Spinal cord (tissue), 10 donors: ENCODE results near the gene CFD. TPM values are rescaled to one million over a fixed set of nuclear protein-coding genes. Genes with fewer than 3 reads are reported as not detected.
"Not testable (repeated sequence)": the region's sequence is repeated elsewhere in the genome, so short reads cannot be mapped to it uniquely, and the experiment has no call there.

Source experiments
- DNase-seq, 6 donors: peaks; one replicate each; pipeline versions ENCODE4 v3.0.0 to v3.0.0-alpha.2; 2013 to 2015; ENCODE audit warnings: low spot score in 6 of 6, low read depth in 4 of 6
- H3K27ac ChIP-seq: one replicate; pipeline ENCODE4 v1.5.1; 2013; ENCODE audit warnings: low read depth, low read length, control low read depth
- H3K27me3 ChIP-seq: one replicate; pipeline ENCODE4 v1.6.1; 2013; ENCODE audit warnings: low read length; ENCODE audit not compliant: control insufficient read depth, insufficient read depth
- H3K36me3 ChIP-seq: one replicate; pipeline ENCODE4 v1.6.1; 2013; ENCODE audit warnings: low read length; ENCODE audit not compliant: control insufficient read depth, insufficient read depth
- H3K4me1 ChIP-seq: one replicate; pipeline ENCODE4 v1.6.1; 2013; ENCODE audit warnings: low read length; ENCODE audit not compliant: control insufficient read depth, insufficient read depth
- H3K4me3 ChIP-seq: one replicate; pipeline ENCODE4 v1.5.1; 2013; ENCODE audit warnings: low read depth, low read length, control low read depth
- H3K9me3 ChIP-seq: one replicate; pipeline ENCODE4 v1.6.1; 2013; ENCODE audit warnings: low read length; ENCODE audit not compliant: control insufficient read depth, insufficient read depth
- WGBS: methylation state at CpG from one replicate; pipeline ENCODE4 v1.1.5; 2013; ENCODE audit warnings: missing lambda C conversion rate; ENCODE audit not compliant: insufficient coverage; 5-methylcytosine and 5-hydroxymethylcytosine counted together
- polyA plus RNA-seq, 2 donors: library from polyadenylated mRNA; unstranded; fragments of 120-200 nt; gene quantifications; one replicate each; pipeline ENCODE4 v1.2.1, GENCODE V29; 2013; ENCODE audit not compliant: insufficient read length in 2 of 2
- total RNA-seq, 2 donors: library from RNA; depleted of rRNA in 1 of 2; stranded (reverse); fragments of 120-200 nt in 1 of 2; fragments of >200 nt in 1 of 2; gene quantifications; one replicate each; pipeline versions ENCODE4 v1.2.3 to v1.2.4, GENCODE V29; 2013 to 2014
- donor health status: healthy.

The CFD gene
- total and polyA plus RNA-seq, 4 donors = 2.8 to 6.5 (median 4.6) TPM

- no peak for DNase-seq
- Histone ChIP-seq H3K36me3 (no peaks in the 10 kb centered on the region), H3K9me3 (no peaks in the 10 kb centered on the region), H3K27ac (no peak within 1 kb of the TSS), H3K4me1 (peaks cover 13% of the 10 kb centered on the region), H3K4me3 (no peak within 1 kb of the TSS), H3K27me3 (peaks cover 21% of the 10 kb centered on the region)
- WGBS = 85% methylated on average over 24 of the region's 24 CpGs
These were observed 18.8 kb upstream of the CFD start, which contains the start of gene PRTN3 for GRCh38 chr19:840519-841206. Gene PRTN3 (plus strand): TSS chr19:840999. CDS start chr19:841009, 10 bp downstream.

DNA sequence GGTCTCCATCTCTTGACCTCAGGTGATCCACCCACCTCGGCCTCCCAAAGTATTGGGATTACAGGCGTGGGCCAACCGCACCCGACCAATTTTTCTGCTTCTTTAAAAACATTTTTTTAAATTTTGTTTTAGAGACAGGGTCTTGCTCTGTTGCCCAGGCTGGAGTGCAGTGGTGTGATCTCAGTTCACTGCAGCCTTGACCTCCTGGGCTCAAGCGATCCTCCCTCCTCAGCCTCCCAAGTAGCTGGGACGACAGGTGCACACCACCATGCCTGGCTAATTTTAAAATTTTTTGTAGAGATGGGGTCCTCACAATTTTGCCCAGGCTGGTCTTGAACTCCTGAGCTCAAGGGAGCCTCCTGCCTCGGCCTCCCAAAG is 16.7 kb upstream of the CFD start:
- H3K36me3 ChIP-seq, H3K9me3 ChIP-seq, DNase-seq, H3K4me3 ChIP-seq, H3K27ac ChIP-seq: not testable (repeated sequence)
- H3K27me3 ChIP-seq = peaks cover 33% of the 10 kb centered on the region
- WGBS = 87% methylated on average over 2 of the region's 7 CpGs
- H3K4me1 ChIP-seq = peaks cover 15% of the 10 kb centered on the region

DNA sequence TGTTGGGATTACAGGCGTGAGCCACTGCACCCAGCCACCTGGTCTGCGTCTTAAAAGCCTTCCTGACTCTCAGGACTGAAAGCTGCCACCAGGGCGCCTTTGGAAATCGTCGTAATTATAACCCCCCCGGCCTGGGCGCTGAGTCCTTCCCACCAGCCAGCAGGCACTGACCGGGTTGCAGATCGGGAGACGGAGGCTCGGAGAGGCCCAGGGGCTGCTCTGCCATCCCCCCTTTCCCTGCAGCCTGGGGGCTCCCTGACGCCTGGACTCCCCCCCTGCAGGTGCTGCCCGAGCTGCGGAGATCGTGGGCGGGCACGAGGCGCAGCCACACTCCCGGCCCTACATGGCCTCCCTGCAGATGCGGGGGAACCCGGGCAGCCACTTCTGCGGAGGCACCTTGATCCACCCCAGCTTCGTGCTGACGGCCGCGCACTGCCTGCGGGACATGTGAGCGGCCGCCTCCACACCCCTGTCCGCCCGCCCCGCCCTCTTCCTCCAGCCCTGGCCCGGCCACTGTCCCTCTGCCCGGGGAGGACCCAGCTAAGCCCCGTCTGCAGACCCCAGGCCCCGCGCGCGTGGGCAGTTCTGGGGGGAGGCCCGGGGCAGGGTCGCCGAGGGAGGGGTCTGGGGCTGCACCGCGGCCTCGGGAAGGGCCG is 16.2 kb upstream of the CFD start:
- Histone ChIP-seq H3K27me3 (peaks cover 37% of the 10 kb centered on the region), H3K4me3 (no peak overlapping the region), H3K27ac (no peak overlapping the region), H3K36me3 (no peaks in the 10 kb centered on the region), H3K9me3 (no peaks in the 10 kb centered on the region), H3K4me1 (peaks cover 18% of the 10 kb centered on the region)
- WGBS = 5% methylated on average over 46 of the region's 46 CpGs
- DNase-seq = no peak

DNA sequence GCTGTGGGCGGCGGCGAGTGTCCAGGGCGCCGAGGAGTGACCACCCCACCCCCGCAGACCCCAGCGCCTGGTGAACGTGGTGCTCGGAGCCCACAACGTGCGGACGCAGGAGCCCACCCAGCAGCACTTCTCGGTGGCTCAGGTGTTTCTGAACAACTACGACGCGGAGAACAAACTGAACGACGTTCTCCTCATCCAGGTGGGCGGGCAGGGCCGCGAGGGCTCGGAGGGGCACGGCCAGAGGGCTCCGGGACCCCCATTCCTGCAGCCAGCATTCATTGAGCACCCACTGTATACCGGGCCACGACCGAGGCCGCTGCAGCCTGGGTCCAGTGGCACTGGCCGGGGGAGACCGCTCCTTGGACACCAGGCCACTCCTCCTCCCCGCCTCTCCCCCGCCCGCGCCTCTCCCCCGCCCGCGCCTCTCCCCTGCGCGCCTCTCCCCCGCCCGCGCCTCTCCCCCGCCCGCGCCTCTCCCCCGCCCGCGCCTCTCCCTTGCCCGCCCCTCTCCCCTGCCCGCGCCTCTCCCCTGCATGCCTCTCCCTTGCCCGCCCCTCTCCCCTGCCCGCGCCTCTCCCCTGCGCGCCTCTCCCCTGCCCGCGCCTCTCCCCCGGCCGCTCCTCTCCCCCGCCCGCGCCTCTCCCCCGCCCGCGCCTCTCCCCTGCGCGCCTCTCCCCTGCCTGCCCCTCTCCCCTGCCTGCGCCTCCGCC is 15.5 kb upstream of the CFD start:
- Histone ChIP-seq H3K27ac (no peak overlapping the region), H3K36me3 (no peaks in the 10 kb centered on the region), H3K27me3 (peaks cover 39% of the 10 kb centered on the region), H3K4me3 (no peak overlapping the region), H3K9me3 (no peaks in the 10 kb centered on the region), H3K4me1 (peaks cover 17% of the 10 kb centered on the region)
- WGBS = 18% methylated on average over 35 of the region's 70 CpGs
- DNase-seq = no peak

GRCh38 chr19:844546-844971 is 14.9 kb upstream of the CFD start:
- 32% methylated on average over 7 of the region's 11 CpGs for WGBS
- no peak for DNase-seq
- H3K9me3 ChIP-seq = no peaks in the 10 kb centered on the region
- no peak overlapping the region for H3K27ac ChIP-seq
- peaks cover 15% of the 10 kb centered on the region for H3K4me1 ChIP-seq
- H3K36me3 ChIP-seq = no peaks in the 10 kb centered on the region
- H3K4me3 ChIP-seq = no peak overlapping the region
- peaks cover 39% of the 10 kb centered on the region for H3K27me3 ChIP-seq

DNA sequence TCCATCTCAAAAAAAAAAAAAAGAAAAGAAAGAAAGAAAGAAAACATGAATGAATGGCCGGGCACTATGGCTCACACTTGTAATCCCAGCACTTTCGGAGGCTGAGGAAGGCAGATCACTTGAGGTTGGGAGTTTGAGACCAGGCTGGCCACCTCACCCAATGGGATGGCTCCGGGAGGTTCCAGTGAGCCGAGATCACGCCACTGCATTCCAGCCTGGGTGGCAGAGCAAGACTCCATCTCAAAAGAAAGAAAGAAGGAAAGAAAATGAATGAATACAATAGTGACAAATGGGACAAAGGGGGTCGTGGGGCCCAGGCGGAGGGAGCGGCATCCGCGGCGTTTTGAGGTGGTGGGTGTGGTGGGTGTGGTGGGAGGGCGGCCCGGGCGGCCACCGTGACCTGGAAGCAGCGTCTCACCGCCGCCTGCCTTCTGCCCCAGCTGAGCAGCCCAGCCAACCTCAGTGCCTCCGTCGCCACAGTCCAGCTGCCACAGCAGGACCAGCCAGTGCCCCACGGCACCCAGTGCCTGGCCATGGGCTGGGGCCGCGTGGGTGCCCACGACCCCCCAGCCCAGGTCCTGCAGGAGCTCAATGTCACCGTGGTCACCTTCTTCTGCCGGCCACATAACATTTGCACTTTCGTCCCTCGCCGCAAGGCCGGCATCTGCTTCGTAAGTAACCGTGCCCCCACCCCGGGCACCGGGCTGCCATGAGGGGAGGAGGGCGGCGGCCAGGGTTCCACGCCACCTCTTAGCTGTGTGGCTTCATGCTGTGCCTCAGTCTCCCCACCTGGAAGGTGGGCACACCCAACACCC is 13.6 kb upstream of the CFD start:
- H3K4me1 ChIP-seq = peaks cover 22% of the 10 kb centered on the region
- H3K9me3 ChIP-seq = no peaks in the 10 kb centered on the region
- H3K27me3 ChIP-seq = peaks cover 39% of the 10 kb centered on the region
- H3K36me3 ChIP-seq = no peaks in the 10 kb centered on the region
- H3K27ac ChIP-seq = no peak overlapping the region
- no peak for DNase-seq
- H3K4me3 ChIP-seq = no peak overlapping the region
- WGBS = 58% methylated on average over 33 of the region's 37 CpGs

DNA sequence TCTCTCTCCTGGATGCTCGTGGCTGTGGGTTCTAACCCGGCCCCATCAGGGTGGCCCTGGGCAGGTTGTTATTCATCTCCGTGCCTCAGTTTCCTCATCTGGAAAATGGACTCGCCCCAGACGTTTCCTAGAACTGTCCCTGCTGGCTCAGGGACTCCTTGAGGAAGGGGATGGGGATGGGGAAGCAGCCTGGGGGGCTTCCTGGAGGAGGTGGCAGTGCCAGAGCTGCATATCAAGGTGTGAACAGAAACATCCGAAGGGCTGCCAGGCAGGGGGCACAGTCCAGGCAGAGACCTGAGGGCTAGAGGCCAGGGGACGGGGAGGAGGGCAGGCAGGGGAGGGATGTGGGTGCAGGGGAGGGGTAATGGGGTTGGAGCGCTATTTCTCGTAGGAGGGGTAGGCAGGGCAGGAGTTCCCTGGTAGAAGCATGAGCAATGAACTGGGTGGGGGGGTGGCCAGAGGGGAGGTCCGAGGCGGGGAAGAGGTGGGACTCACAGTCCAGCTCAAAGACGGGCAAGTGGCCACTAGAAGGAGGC is 11.0 kb upstream of the CFD start:
- Histone ChIP-seq H3K9me3 (no peaks in the 10 kb centered on the region), H3K27me3 (peaks cover 43% of the 10 kb centered on the region), H3K27ac (no peak overlapping the region), H3K4me3 (no peak overlapping the region), H3K36me3 (no peaks in the 10 kb centered on the region), H3K4me1 (peaks cover 18% of the 10 kb centered on the region)
- no peak for DNase-seq
- 57% methylated on average over 12 of the region's 12 CpGs for WGBS

DNA sequence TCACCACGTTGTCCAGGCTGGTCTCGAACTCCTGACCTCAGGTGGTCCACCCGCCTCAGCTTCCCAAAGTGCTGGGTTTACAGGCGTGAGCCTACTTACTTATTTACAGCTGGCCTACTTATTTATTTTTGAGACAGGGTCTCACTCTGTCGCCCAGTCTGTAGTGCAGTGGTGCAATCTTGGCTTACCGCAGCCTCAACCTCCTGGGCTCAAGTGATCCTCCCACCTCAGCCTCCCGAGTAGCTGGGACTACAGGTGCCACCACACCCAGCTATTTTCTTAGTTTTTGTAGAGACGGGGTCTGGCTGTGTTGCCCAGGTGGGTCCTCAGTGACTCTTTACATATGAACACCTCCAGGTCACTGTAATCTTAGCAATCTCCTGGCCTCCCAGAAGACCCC is 10.3 kb upstream of the CFD start:
- H3K9me3 ChIP-seq, H3K4me3 ChIP-seq, H3K36me3 ChIP-seq, H3K27ac ChIP-seq, DNase-seq: not testable (repeated sequence)
- WGBS = 91% methylated on average over 7 of the region's 8 CpGs
- peaks cover 38% of the 10 kb centered on the region for H3K27me3 ChIP-seq
- peaks cover 12% of the 10 kb centered on the region for H3K4me1 ChIP-seq
